ENCODE measurements around the gene RPS27A. TPM values are rescaled to one million over a fixed set of nuclear protein-coding genes. Genes with fewer than 3 reads are reported as not detected.

Gene RPS27A
- total and polyA plus RNA-seq, 9 of the 15 experiments (the other 6 are each of a cell fraction or from before 2014, with no cell fraction given) = 1,383 to 3,282 (median 2,242) TPM

DNA sequence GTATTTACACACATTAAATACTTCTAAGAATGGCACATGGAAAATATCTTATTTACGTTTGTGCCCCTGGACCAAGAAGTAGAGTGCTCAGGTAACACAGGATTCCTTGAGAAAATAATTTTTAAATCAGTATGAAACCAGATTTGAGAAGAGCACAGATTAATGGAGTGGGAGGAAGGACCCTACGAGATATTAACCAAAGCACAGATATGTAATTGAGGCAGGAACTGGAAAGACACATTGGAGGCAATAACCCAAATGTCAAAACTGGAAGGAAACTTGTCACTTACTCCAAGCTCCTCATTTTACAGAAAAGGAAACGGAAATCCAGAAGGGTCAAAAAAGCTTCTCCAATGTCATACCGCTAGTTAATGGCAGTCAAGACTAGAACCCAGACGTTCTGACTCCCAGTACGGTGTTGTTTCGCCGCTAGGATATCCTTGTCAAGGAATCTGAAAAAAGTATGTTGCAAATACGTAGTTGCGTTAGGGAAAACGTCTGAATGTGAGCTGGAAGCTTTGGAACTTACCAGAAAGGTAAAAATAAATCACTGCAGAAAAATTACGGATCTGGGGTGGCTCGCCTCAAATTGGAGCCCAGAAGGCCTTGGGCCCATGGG is 35.9 kb downstream of the RPS27A start:
- Histone ChIP-seq H4K20me1 (replicated peaks; ENCODE audit: control insufficient read depth, insufficient read depth, low read length) (no peaks in the 10 kb centered on the region), H3K9me1 (ENCODE audit: control insufficient read depth, insufficient read depth, low read length) (no peaks in the 10 kb centered on the region), H3K4me3 (peak overlapping the region; percentile 71), H3K79me2 (ENCODE audit: control insufficient read depth, insufficient read depth, low read length) (peaks cover 22% of the 10 kb centered on the region), H3K9me3 (replicated peaks; ENCODE audit: control insufficient read depth, insufficient read depth, low read depth, low read length) (no peaks in the 10 kb centered on the region), H3K4me1 (replicated peaks in 1 of 2; ENCODE audit: control insufficient read depth in 2 of 2, insufficient read depth in 2 of 2, low read length in 2 of 2) (peaks cover 7 to 8% of the 10 kb centered on the region in 2 experiments; a peak in 3 of 5 replicates), H3K9ac (ENCODE audit: insufficient read depth in 1 of 2, low read depth in 2 of 2, low read length in 2 of 2) (peak overlapping the region; percentile 91 to 98), H3K36me3 (ENCODE audit: control insufficient read depth, insufficient read depth, low read length) (peaks cover 45% of the 10 kb centered on the region; the same call in 2 of the 3 replicates), H3K4me2 (ENCODE audit: insufficient read depth, low read length) (peak overlapping the region; percentile 99), H3K27me3 (ENCODE audit: control insufficient read depth in 2 of 2, insufficient read depth in 2 of 2, low read length in 2 of 2) (no peaks in the 10 kb centered on the region), H2AFZ (ENCODE audit: low read depth, low read length) (peak overlapping the region; percentile 97), H3K27ac (ENCODE audit: extremely low read depth, low read depth, low read length) (peak overlapping the region; percentile 91)
- ATAC-seq = no peak
- WGBS (ENCODE audit: insufficient coverage, low coverage, missing lambda C conversion rate) = 1% methylated on average over 13 of the region's 13 CpGs
- TSS peak; percentile 89 for BruUV-seq (replicated peaks)
- ChIA-PET POLR2A (no interaction called here), CTCF (ENCODE audit: low intra/inter-chr PET ratio) (no interaction called here)
- TF ChIP-seq IRF2 (CRISPR knock-in tag; IDR thresholded peaks at IDR 0.05) (no peak), ZNF146 (CRISPR knock-in tag; IDR thresholded peaks at IDR 0.05; ENCODE audit: unreplicated experiment) (no peak), KDM1A (IDR thresholded peaks at IDR 0.05) (peak; percentile 51 to 56; a peak in 2 of 4 replicates), ZNF740 (CRISPR knock-in tag; IDR thresholded peaks at IDR 0.05) (no peak), ZNF740 (tag; IDR thresholded peaks at IDR 0.05) (no peak), ZNF766 (CRISPR knock-in tag; conservative IDR thresholded peaks at IDR 0.05) (no peak), ZSCAN29 (IDR thresholded peaks at IDR 0.05) (0 out of 2 replicates have a peak, but pooled peaks have one; percentile 8), MTA3 (IDR thresholded peaks at IDR 0.05; ENCODE audit: borderline replicate concordance) (no peak), ZNF407 (IDR thresholded peaks at IDR 0.05; ENCODE audit: low read depth) (peak; percentile 69)
- no peak for DNase-seq (ENCODE audit: extremely low read depth in 1 of 4, low spot score in 3 of 4)
- no peak for FAIRE-seq
- in situ Hi-C loops (cut with MboI) (no loop called here), intact Hi-C loops (cut with micrococcal nuclease) (loop anchor here (5.0 kb wide), 1 partner anchor 149 kb away; the partner anchor contains the start of gene CCDC88A)
